PC-3 (cell line): ENCODE results near the gene MIF4GD. TPM values are rescaled to one million over a fixed set of nuclear protein-coding genes. Genes with fewer than 3 reads are reported as not detected.
A peak's percentile ranks its signal among the peaks of the same experiment; 100 is the strongest.

ENCODE experiments used
- ATAC-seq: fragments of 200-7000 bp; cut with Tn5 transposase; 2 replicates; pipeline ENCODE4 v1.9.1; 2020; ENCODE audit warnings: mild to moderate bottlenecking, moderate library complexity
- BruUV-seq: library from RNA; stranded (reverse); fragments of 400-500 nt; replicated peaks from 2 replicates; lab custom pipeline; 2021; lab: Mats Ljungman, UMichigan
- CTCF ChIA-PET: fragments of 300-600 bp; sonication (Branson Sonifier 250); formaldehyde crosslinking; loops from one replicate; lab custom pipeline; 2022; ENCODE audit warnings: antibody characterized with exemption; lab: Charles Lee
- POLR2A ChIA-PET: fragments of 300-600 bp; sonication (Branson Sonifier 250); formaldehyde crosslinking; loops from one replicate; lab custom pipeline; 2022; ENCODE audit warnings: antibody characterized with exemption; ENCODE audit not compliant: unreplicated experiment; lab: Charles Lee
- DNase-seq: peaks from one replicate; pipeline ENCODE4 v3.0.0-alpha.2; 2015
- H2AFZ ChIP-seq: fragments of 300-600 bp; sonication (generic); 2 replicates; pipeline ENCODE4 v1.6.0; 2016; ENCODE audit warnings: antibody characterized with exemption, low read length
- H3F3A ChIP-seq: fragments of 300-600 bp; sonication (generic); one replicate; pipeline ENCODE4 v1.6.0; 2017; ENCODE audit warnings: antibody characterized with exemption, low read length, control low read depth, mild to moderate bottlenecking; ENCODE audit not compliant: unreplicated experiment
- H3K27ac ChIP-seq: fragments of 300-600 bp; sonication (generic); 2 replicates; pipeline ENCODE4 v1.5.1; 2016; ENCODE audit warnings: mild to moderate bottlenecking, low read length
- H3K27me3 ChIP-seq: fragments of 300-600 bp; sonication (generic); 2 replicates; pipeline ENCODE4 v1.6.1; 2016; ENCODE audit warnings: low read length, mixed read lengths
- H3K36me3 ChIP-seq: fragments of 300-600 bp; sonication (generic); 2 replicates; pipeline ENCODE4 v1.6.1; 2016; ENCODE audit warnings: low read depth, mixed run types, low read length, mixed read lengths
- H3K4me1 ChIP-seq: fragments of 300-600 bp; sonication (generic); 2 replicates; pipeline ENCODE4 v1.5.1; 2016; ENCODE audit warnings: low read length; ENCODE audit not compliant: insufficient read depth
- H3K4me2 ChIP-seq: fragments of 300-600 bp; sonication (generic); 2 replicates; pipeline ENCODE4 v1.6.0; 2016; ENCODE audit warnings: low read length
- H3K4me3 ChIP-seq: fragments of 300-600 bp; sonication (generic); 2 replicates; pipeline ENCODE4 v1.5.1; 2016; ENCODE audit warnings: mild to moderate bottlenecking, low read length, mixed read lengths
- H3K79me2 ChIP-seq: fragments of 300-600 bp; sonication (generic); 2 replicates; pipeline ENCODE4 v1.6.1; 2017; ENCODE audit warnings: low read length, mixed read lengths
- H3K9ac ChIP-seq: fragments of 300-600 bp; sonication (generic); 2 replicates; pipeline ENCODE4 v1.6.0; 2016; ENCODE audit warnings: mild to moderate bottlenecking, low read length
- H3K9me2 ChIP-seq: fragments of 300-600 bp; sonication (generic); replicated peaks from 2 replicates; pipeline ENCODE4 v1.6.1; 2016; ENCODE audit warnings: mixed run types, low read length, mixed read lengths
- H3K9me3 ChIP-seq: fragments of 300-600 bp; sonication (generic); 2 replicates; pipeline ENCODE4 v1.6.1; 2016; ENCODE audit warnings: low read length, mixed read lengths
- H4K20me1 ChIP-seq: fragments of 300-600 bp; sonication (generic); 2 replicates; pipeline ENCODE4 v1.6.1; 2016; ENCODE audit warnings: low read length, mixed read lengths
- EZH2 ChIP-seq: fragments of 300-600 bp; sonication (generic); IDR thresholded peaks from one replicate; pipeline ENCODE4 v1.6.1; 2017; ENCODE audit warnings: antibody characterized with exemption, mild to moderate bottlenecking, low read length; ENCODE audit not compliant: unreplicated experiment
- EZH2phosphoT487 ChIP-seq: fragments of 300-600 bp; sonication (generic); IDR thresholded peaks from 2 replicates; pipeline ENCODE4 v1.6.1; 2018; ENCODE audit warnings: mild to moderate bottlenecking, antibody characterized with exemption, low read length, borderline replicate concordance
- intact Hi-C: fragments of 100-400 bp; cut with micrococcal nuclease; formaldehyde crosslinking; loops from 2 replicates; pipeline ENCODE4 v1.9.0; 2023
- total RNA-seq: library from RNA; depleted of rRNA; stranded (reverse); fragments of >200 nt; gene quantifications from 2 replicates; pipeline ENCODE4 v1.2.3, GENCODE V29; 2014
- TF ChIP-seq, protein P1 (sequence below): fragments of 300-600 bp; sonication (generic); conservative IDR thresholded peaks from 2 replicates; pipeline ENCODE4 v1.5.1; 2017; ENCODE audit warnings: antibody characterized with exemption, low read depth, mild to moderate bottlenecking, low read length

Gene MIF4GD
- total RNA-seq, 1 experiment from 2014 or later = 42.3 TPM

GRCh38 chr17:75242461-75243042 is 28.5 kb downstream of the MIF4GD start:
- no peak overlapping the region for H3K27ac ChIP-seq
- H4K20me1 ChIP-seq = no peaks in the 10 kb centered on the region
- peaks cover 73% of the 10 kb centered on the region for H3K36me3 ChIP-seq
- H3K4me3 ChIP-seq = no peak overlapping the region
- CTCF ChIA-PET = no interaction called here
- no peaks in the 10 kb centered on the region for H3K9me3 ChIP-seq
- intact Hi-C loops = no loop called here
- H3K4me2 ChIP-seq = no peak overlapping the region
- ATAC-seq = no peak
- no peaks in the 10 kb centered on the region for H3K9me2 ChIP-seq
- no peak overlapping the region for H3K9ac ChIP-seq
- BruUV-seq = no TSS peak
- 0 out of 2 replicates have a peak, but pooled peaks cover 2% of the 10 kb centered on the region for H3K79me2 ChIP-seq
- no peak overlapping the region for H2AFZ ChIP-seq
- no peaks in the 10 kb centered on the region for H3K4me1 ChIP-seq
- no peak for DNase-seq
- no peaks in the 10 kb centered on the region for H3F3A ChIP-seq
- POLR2A ChIA-PET = no interaction called here
- TF ChIP-seq EZH2 = no peak
- TF ChIP-seq, protein P1, sequence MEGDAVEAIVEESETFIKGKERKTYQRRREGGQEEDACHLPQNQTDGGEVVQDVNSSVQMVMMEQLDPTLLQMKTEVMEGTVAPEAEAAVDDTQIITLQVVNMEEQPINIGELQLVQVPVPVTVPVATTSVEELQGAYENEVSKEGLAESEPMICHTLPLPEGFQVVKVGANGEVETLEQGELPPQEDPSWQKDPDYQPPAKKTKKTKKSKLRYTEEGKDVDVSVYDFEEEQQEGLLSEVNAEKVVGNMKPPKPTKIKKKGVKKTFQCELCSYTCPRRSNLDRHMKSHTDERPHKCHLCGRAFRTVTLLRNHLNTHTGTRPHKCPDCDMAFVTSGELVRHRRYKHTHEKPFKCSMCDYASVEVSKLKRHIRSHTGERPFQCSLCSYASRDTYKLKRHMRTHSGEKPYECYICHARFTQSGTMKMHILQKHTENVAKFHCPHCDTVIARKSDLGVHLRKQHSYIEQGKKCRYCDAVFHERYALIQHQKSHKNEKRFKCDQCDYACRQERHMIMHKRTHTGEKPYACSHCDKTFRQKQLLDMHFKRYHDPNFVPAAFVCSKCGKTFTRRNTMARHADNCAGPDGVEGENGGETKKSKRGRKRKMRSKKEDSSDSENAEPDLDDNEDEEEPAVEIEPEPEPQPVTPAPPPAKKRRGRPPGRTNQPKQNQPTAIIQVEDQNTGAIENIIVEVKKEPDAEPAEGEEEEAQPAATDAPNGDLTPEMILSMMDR = no peak
- TF ChIP-seq EZH2phosphoT487 = no peak
- no peaks in the 10 kb centered on the region for H3K27me3 ChIP-seq

GRCh38 chr17:75241996-75242460 is 29.0 kb downstream of the MIF4GD start:
- intact Hi-C loops = no loop called here
- H3K36me3 ChIP-seq = peaks cover 78% of the 10 kb centered on the region

DNA sequence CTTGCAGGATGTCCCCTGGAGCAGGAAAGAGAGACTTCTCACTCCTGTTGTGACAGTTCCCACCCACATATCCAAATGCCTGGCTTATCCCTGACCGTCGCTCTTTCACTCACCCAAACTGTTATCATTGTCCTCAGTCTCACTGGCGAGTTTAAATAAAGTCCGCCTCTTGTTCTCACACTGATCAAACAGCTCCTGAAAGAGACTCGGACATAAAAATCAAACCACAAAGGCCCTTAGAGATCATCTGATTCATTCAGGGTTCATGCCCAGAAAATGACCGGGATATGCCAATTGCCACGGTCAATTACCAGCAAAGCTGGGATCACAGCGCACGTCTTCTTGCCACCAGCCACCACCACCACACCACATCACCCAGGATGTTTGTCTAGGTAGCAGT is 29.5 kb downstream of the MIF4GD start:
- ATAC-seq = no peak

More at GRCh38 chr17:75241996-75242460, 29.0 kb downstream of the MIF4GD start:
- H3K4me3 ChIP-seq = no peak overlapping the region
- H3K27me3 ChIP-seq = no peaks in the 10 kb centered on the region
- H3F3A ChIP-seq = no peaks in the 10 kb centered on the region
- ATAC-seq (no peak), DNase-seq (no peak)
- H3K27ac ChIP-seq = no peak overlapping the region
- H3K4me1 ChIP-seq = no peaks in the 10 kb centered on the region
- POLR2A ChIA-PET = no interaction called here
- H3K9me2 ChIP-seq = no peaks in the 10 kb centered on the region
- no peaks in the 10 kb centered on the region for H3K9me3 ChIP-seq
- no peak overlapping the region for H3K9ac ChIP-seq
- H2AFZ ChIP-seq = no peak overlapping the region
- BruUV-seq = TSS peak; percentile 3
- no peaks in the 10 kb centered on the region for H3K79me2 ChIP-seq
- no peak overlapping the region for H3K4me2 ChIP-seq
- TF ChIP-seq EZH2phosphoT487 = no peak
- no peak for TF ChIP-seq EZH2
- TF ChIP-seq, protein P1 = no peak
- H4K20me1 ChIP-seq = no peaks in the 10 kb centered on the region
- CTCF ChIA-PET = no interaction called here

More for the DNA sequence above, 29.5 kb downstream of the MIF4GD start:
- H3F3A ChIP-seq = peaks cover 3% of the 10 kb centered on the region
- no peak overlapping the region for H3K4me2 ChIP-seq
- no TSS peak for BruUV-seq
- H3K79me2 ChIP-seq = no peaks in the 10 kb centered on the region
- TF ChIP-seq, protein P1 = no peak
- no peak for TF ChIP-seq EZH2phosphoT487
- TF ChIP-seq EZH2 = no peak
- H3K4me3 ChIP-seq = no peak overlapping the region
- H3K27me3 ChIP-seq = no peaks in the 10 kb centered on the region
- H3K9me2 ChIP-seq = no peaks in the 10 kb centered on the region
- H3K36me3 ChIP-seq = peaks cover 80% of the 10 kb centered on the region
- ChIA-PET POLR2A (no interaction called here), CTCF (interaction anchor here (1.6 to 1.7 kb wide), 2 partner anchors 29 to 182 kb away, joined by 5 to 9 read pairs; partner anchors contain the start of gene MIF4GD)
- no peak overlapping the region for H2AFZ ChIP-seq
- no peaks in the 10 kb centered on the region for H3K9me3 ChIP-seq
- no peak overlapping the region for H3K27ac ChIP-seq
- intact Hi-C loops = no loop called here
- no peaks in the 10 kb centered on the region for H3K4me1 ChIP-seq
- DNase-seq = no peak
- no peak overlapping the region for H3K9ac ChIP-seq
- H4K20me1 ChIP-seq = no peaks in the 10 kb centered on the region
